Measurements from ENCODE around the gene PDE7B.

DNA sequence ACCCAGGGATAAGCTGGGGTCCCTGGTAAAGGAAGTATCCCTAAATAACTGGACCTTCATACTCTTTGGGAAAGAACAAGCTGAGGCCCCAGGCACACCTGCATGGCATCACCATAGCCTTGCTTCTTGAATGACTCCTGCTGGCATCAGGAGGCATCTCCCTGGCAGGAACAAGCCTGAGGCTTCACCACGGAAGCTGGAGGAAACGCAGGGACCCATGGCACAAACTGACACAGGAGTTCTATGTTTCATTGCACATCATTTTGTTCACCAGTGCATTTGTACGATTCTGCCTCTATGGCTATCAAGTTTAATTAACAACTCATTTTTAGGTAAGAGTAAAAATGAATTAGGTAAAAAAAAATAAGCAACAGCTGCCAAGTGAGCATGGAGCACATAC lies 619 bp upstream of the PDE7B start:
- TF ChIP-seq, protein P1, sequence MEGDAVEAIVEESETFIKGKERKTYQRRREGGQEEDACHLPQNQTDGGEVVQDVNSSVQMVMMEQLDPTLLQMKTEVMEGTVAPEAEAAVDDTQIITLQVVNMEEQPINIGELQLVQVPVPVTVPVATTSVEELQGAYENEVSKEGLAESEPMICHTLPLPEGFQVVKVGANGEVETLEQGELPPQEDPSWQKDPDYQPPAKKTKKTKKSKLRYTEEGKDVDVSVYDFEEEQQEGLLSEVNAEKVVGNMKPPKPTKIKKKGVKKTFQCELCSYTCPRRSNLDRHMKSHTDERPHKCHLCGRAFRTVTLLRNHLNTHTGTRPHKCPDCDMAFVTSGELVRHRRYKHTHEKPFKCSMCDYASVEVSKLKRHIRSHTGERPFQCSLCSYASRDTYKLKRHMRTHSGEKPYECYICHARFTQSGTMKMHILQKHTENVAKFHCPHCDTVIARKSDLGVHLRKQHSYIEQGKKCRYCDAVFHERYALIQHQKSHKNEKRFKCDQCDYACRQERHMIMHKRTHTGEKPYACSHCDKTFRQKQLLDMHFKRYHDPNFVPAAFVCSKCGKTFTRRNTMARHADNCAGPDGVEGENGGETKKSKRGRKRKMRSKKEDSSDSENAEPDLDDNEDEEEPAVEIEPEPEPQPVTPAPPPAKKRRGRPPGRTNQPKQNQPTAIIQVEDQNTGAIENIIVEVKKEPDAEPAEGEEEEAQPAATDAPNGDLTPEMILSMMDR (IDR thresholded peaks at IDR 0.05) = no peak
- no peak for TF ChIP-seq EZH2 (IDR thresholded peaks at IDR 0.05; ENCODE audit: borderline replicate concordance, insufficient read depth, low read depth, low read length, poor library complexity, severe bottlenecking)
